ENCODE measurements around the gene AFF3.

Gene AFF3

GRCh38 chr2:100006516-100006915 lies 135.9 kb downstream of the AFF3 start:
- Histone ChIP-seq H3K4me1 (ENCODE audit: control insufficient read depth, insufficient read depth, low read length) (no peaks in the 10 kb centered on the region), H3K27ac (ENCODE audit: insufficient read depth, low read depth, low read length, poor library complexity, severe bottlenecking) (no peak overlapping the region), H3K9me3 (ENCODE audit: control insufficient read depth, low read length) (no peaks in the 10 kb centered on the region), H3K4me3 (ENCODE audit: insufficient read depth, low read depth, low read length) (no peak overlapping the region), H3K36me3 (ENCODE audit: control insufficient read depth, insufficient read depth, low read length) (peaks cover 4% of the 10 kb centered on the region), H3K27me3 (ENCODE audit: control insufficient read depth, insufficient read depth, low read length, poor library complexity, severe bottlenecking) (no peaks in the 10 kb centered on the region)
- whole genome bisulfite sequencing, 2 experiments, result 92 to 95% methylated on average over 12 of the region's 12 CpGs

- Histone ChIP-seq H3K27ac (ENCODE audit: insufficient read depth, low read depth, low read length, poor library complexity, severe bottlenecking) (no peak overlapping the region), H3K9me3 (ENCODE audit: control insufficient read depth, low read length) (no peaks in the 10 kb centered on the region), H3K27me3 (ENCODE audit: control insufficient read depth, insufficient read depth, low read length, poor library complexity, severe bottlenecking) (no peaks in the 10 kb centered on the region), H3K4me3 (ENCODE audit: insufficient read depth, low read depth, low read length) (no peak overlapping the region), H3K36me3 (ENCODE audit: control insufficient read depth, insufficient read depth, low read length) (peaks cover 4% of the 10 kb centered on the region), H3K4me1 (ENCODE audit: control insufficient read depth, insufficient read depth, low read length) (no peaks in the 10 kb centered on the region)
- WGBS, 2 experiments, result 90 to 96% methylated on average over 2 of the region's 2 CpGs
Observed at GRCh38 chr2:100004959-100005387, 137.4 kb downstream of the AFF3 start.

- Histone ChIP-seq H3K27me3 (ENCODE audit: control insufficient read depth, insufficient read depth, low read length, poor library complexity, severe bottlenecking) (no peaks in the 10 kb centered on the region), H3K4me1 (ENCODE audit: control insufficient read depth, insufficient read depth, low read length) (no peaks in the 10 kb centered on the region), H3K9me3 (ENCODE audit: control insufficient read depth, low read length) (no peaks in the 10 kb centered on the region), H3K36me3 (ENCODE audit: control insufficient read depth, insufficient read depth, low read length) (peaks cover 4% of the 10 kb centered on the region), H3K4me3 (ENCODE audit: insufficient read depth, low read depth, low read length) (no peak overlapping the region), H3K27ac (ENCODE audit: insufficient read depth, low read depth, low read length, poor library complexity, severe bottlenecking) (no peak overlapping the region)
- WGBS, 2 experiments, result 94 to 95% methylated on average over 2 of the region's 3 CpGs
Observed at GRCh38 chr2:100004348-100004884, 138.0 kb downstream of the AFF3 start.

- no peaks in the 10 kb centered on the region for H3K27me3 ChIP-seq (ENCODE audit: control insufficient read depth, insufficient read depth, low read length, poor library complexity, severe bottlenecking)
Observed at GRCh38 chr2:100002059-100002458, 140.3 kb downstream of the AFF3 start.

GRCh38 chr2:100000915-100001707 lies 141.3 kb downstream of the AFF3 start:
- 88 to 94% methylated on average over 22 of the region's 22 CpGs for WGBS, 2 experiments
- Histone ChIP-seq H3K36me3 (ENCODE audit: control insufficient read depth, insufficient read depth, low read length) (no peaks in the 10 kb centered on the region), H3K9me3 (ENCODE audit: control insufficient read depth, low read length) (no peaks in the 10 kb centered on the region), H3K27ac (ENCODE audit: insufficient read depth, low read depth, low read length, poor library complexity, severe bottlenecking) (no peak overlapping the region), H3K27me3 (ENCODE audit: control insufficient read depth, insufficient read depth, low read length, poor library complexity, severe bottlenecking) (no peaks in the 10 kb centered on the region), H3K4me1 (ENCODE audit: control insufficient read depth, insufficient read depth, low read length) (peaks cover 4% of the 10 kb centered on the region), H3K4me3 (ENCODE audit: insufficient read depth, low read depth, low read length) (no peak overlapping the region)

More at GRCh38 chr2:100002059-100002458, 140.3 kb downstream of the AFF3 start:
- Histone ChIP-seq H3K36me3 (ENCODE audit: control insufficient read depth, insufficient read depth, low read length) (peaks cover 4% of the 10 kb centered on the region), H3K4me3 (ENCODE audit: insufficient read depth, low read depth, low read length) (no peak overlapping the region), H3K27ac (ENCODE audit: insufficient read depth, low read depth, low read length, poor library complexity, severe bottlenecking) (no peak overlapping the region), H3K9me3 (ENCODE audit: control insufficient read depth, low read length) (no peaks in the 10 kb centered on the region), H3K4me1 (ENCODE audit: control insufficient read depth, insufficient read depth, low read length) (peaks cover 4% of the 10 kb centered on the region)
- WGBS, 2 experiments, result 97 to 98% methylated on average over 6 of the region's 6 CpGs

- Histone ChIP-seq H3K4me3 (ENCODE audit: insufficient read depth, low read depth, low read length) (no peak overlapping the region), H3K27me3 (ENCODE audit: control insufficient read depth, insufficient read depth, low read length, poor library complexity, severe bottlenecking) (no peaks in the 10 kb centered on the region), H3K36me3 (ENCODE audit: control insufficient read depth, insufficient read depth, low read length) (no peaks in the 10 kb centered on the region), H3K4me1 (ENCODE audit: control insufficient read depth, insufficient read depth, low read length) (peaks cover 4% of the 10 kb centered on the region), H3K9me3 (ENCODE audit: control insufficient read depth, low read length) (no peaks in the 10 kb centered on the region), H3K27ac (ENCODE audit: insufficient read depth, low read depth, low read length, poor library complexity, severe bottlenecking) (no peak overlapping the region)
- 94% methylated on average over 10 to 12 of the region's 12 CpGs for WGBS, 2 experiments
Observed at GRCh38 chr2:99998651-99999320, 143.6 kb downstream of the AFF3 start.

- H3K27ac ChIP-seq (ENCODE audit: insufficient read depth, low read depth, low read length, poor library complexity, severe bottlenecking), result no peak overlapping the region
- no peak overlapping the region for H3K4me3 ChIP-seq (ENCODE audit: insufficient read depth, low read depth, low read length)
- H3K27me3 ChIP-seq (ENCODE audit: control insufficient read depth, insufficient read depth, low read length, poor library complexity, severe bottlenecking), result no peaks in the 10 kb centered on the region
- no peaks in the 10 kb centered on the region for H3K9me3 ChIP-seq (ENCODE audit: control insufficient read depth, low read length)
- 94 to 96% methylated on average over 3 of the region's 3 CpGs for WGBS, 2 experiments
- H3K4me1 ChIP-seq (ENCODE audit: control insufficient read depth, insufficient read depth, low read length), result no peaks in the 10 kb centered on the region
- H3K36me3 ChIP-seq (ENCODE audit: control insufficient read depth, insufficient read depth, low read length), result no peaks in the 10 kb centered on the region
Observed at GRCh38 chr2:99989905-99990304, 152.5 kb downstream of the AFF3 start.

GRCh38 chr2:99988599-99988998 lies 153.8 kb downstream of the AFF3 start:
- Histone ChIP-seq H3K27me3 (ENCODE audit: control insufficient read depth, insufficient read depth, low read length, poor library complexity, severe bottlenecking) (no peaks in the 10 kb centered on the region), H3K4me1 (ENCODE audit: control insufficient read depth, insufficient read depth, low read length) (no peaks in the 10 kb centered on the region), H3K4me3 (ENCODE audit: insufficient read depth, low read depth, low read length) (no peak overlapping the region), H3K9me3 (ENCODE audit: control insufficient read depth, low read length) (no peaks in the 10 kb centered on the region), H3K27ac (ENCODE audit: insufficient read depth, low read depth, low read length, poor library complexity, severe bottlenecking) (no peak overlapping the region), H3K36me3 (ENCODE audit: control insufficient read depth, insufficient read depth, low read length) (no peaks in the 10 kb centered on the region)
- WGBS, 2 experiments, result 87 to 90% methylated on average over 3 of the region's 3 CpGs

GRCh38 chr2:99987160-99987559 lies 155.2 kb downstream of the AFF3 start:
- H3K27ac ChIP-seq (ENCODE audit: insufficient read depth, low read depth, low read length, poor library complexity, severe bottlenecking), result no peak overlapping the region
- H3K36me3 ChIP-seq (ENCODE audit: control insufficient read depth, insufficient read depth, low read length), result no peaks in the 10 kb centered on the region
- 93 to 95% methylated on average over 4 of the region's 4 CpGs for WGBS, 2 experiments
- H3K9me3 ChIP-seq (ENCODE audit: control insufficient read depth, low read length), result no peaks in the 10 kb centered on the region
- H3K27me3 ChIP-seq (ENCODE audit: control insufficient read depth, insufficient read depth, low read length, poor library complexity, severe bottlenecking), result no peaks in the 10 kb centered on the region
- H3K4me1 ChIP-seq (ENCODE audit: control insufficient read depth, insufficient read depth, low read length), result no peaks in the 10 kb centered on the region
- H3K4me3 ChIP-seq (ENCODE audit: insufficient read depth, low read depth, low read length), result no peak overlapping the region

GRCh38 chr2:99984799-99985515 lies 157.4 kb downstream of the AFF3 start:
- no peaks in the 10 kb centered on the region for H3K4me1 ChIP-seq (ENCODE audit: control insufficient read depth, insufficient read depth, low read length)

More at GRCh38 chr2:99984799-99985515, 157.4 kb downstream of the AFF3 start:
- WGBS, 2 experiments, result 60 to 76% methylated on average over 4 of the region's 4 CpGs
- Histone ChIP-seq H3K27me3 (ENCODE audit: control insufficient read depth, insufficient read depth, low read length, poor library complexity, severe bottlenecking) (no peaks in the 10 kb centered on the region), H3K9me3 (ENCODE audit: control insufficient read depth, low read length) (no peaks in the 10 kb centered on the region), H3K27ac (ENCODE audit: insufficient read depth, low read depth, low read length, poor library complexity, severe bottlenecking) (no peak overlapping the region), H3K36me3 (ENCODE audit: control insufficient read depth, insufficient read depth, low read length) (no peaks in the 10 kb centered on the region), H3K4me3 (ENCODE audit: insufficient read depth, low read depth, low read length) (no peak overlapping the region)
